Left forelimb (tissue), 1 donor: ENCODE results near the gene SRGAP3.
A peak's percentile ranks its signal among the peaks of the same experiment; 100 is the strongest.

Experiments used
- DNase-seq: peaks from one replicate; pipeline ENCODE4 v3.0.0-alpha.2; 2018; ENCODE audit warnings: low spot score

The SRGAP3 gene

DNA sequence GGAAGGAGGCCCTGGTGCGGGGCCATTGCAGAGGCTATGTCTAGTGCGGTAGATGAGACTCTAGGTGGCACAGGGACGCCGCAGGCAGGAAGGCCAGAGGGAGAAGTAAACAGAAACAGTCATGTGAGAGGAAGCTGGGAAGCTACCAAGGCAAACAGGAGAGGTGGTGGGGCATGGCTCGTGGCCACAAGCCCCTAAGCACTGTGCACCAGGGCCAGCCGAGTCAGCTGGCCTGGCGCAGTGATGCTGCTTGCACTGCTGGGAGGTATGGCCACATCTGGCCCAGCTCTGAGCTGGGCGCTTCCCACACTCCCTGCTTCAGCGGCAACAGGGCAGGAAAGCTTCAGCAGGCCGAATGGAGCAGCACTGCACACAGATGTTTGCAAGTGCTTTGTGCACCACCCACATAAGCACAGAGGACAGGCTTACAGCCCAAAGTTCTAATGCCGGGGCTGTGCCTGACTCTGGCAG is 76.6 kb downstream of the SRGAP3 start:
- no peak for DNase-seq

DNA sequence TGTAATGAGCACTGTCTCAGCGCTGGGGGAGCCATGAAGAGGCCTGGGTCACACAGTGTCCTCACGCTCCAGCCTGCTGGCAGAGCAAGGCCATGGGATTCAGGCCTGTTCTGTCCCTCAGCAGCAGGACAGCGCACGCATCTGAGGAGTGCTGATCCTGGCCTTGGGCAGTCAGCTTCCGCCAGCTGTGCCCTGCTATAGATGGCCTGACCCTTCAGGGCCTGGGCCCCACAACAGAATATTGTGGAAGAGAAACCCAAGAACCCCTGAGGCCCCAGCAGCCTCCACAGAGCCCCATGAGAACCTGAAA is 78.6 kb downstream of the SRGAP3 start:
- DNase-seq, result no peak

DNA sequence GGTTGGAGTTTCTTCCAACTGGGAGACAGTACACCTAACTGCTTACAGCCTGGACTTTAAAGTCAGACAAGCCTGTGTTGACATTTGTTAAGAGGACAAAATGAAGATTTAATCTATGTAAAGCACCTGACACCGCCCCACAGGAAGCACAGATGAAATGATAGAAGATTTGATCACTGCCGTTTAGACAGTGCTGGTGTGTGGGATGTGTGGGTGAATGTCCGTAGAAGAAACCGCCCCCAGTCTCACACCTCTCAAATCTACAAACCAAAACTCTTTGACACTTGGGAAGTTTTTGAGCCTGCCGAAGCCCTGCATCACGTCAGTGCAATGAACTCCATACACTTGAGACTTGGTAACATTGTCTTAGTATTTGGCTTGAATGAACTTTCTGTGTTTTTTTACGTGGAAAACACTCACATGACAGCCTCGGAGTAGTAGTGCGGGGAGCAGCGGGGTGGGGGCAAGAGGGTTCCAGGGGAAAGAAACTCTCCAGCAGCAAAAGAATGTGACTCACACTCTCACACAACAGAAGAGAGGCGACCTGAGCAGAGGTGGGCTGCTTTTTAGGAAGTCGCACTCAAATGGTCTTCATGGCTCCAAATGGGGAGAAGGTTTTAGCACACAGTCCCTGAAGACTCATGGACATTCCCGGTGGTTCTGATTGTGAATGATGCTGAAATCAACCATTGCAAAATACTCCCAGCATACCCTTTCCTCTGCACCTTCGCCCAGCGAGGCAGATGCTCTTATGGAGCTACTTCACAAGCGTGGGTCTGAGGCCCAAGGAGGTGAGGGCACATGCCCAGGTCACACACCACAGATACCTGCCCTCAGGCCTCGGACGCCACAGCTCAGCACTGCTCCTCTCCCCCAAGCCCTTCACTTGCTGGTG is 79.2 kb downstream of the SRGAP3 start:
- DNase-seq, result no peak

DNA sequence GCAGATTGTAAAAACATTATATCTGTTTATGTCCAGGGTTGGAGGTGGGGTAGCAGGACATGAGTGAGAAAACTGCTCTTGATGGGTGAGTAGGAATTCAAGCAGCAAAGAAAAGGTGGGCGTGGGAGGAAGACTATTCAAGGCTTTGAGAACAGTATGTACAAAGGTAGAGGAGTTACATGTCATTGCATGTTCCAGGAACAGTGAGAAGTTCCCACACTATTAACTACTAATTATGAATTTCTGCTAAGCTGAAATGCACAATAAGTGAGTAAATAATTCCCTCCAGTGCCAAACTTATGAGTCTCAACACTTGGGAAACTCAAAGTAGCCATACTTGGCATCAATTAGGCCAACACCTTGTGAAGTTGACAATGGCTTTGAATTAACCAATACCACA is 80.1 kb downstream of the SRGAP3 start:
- no peak for DNase-seq

DNA sequence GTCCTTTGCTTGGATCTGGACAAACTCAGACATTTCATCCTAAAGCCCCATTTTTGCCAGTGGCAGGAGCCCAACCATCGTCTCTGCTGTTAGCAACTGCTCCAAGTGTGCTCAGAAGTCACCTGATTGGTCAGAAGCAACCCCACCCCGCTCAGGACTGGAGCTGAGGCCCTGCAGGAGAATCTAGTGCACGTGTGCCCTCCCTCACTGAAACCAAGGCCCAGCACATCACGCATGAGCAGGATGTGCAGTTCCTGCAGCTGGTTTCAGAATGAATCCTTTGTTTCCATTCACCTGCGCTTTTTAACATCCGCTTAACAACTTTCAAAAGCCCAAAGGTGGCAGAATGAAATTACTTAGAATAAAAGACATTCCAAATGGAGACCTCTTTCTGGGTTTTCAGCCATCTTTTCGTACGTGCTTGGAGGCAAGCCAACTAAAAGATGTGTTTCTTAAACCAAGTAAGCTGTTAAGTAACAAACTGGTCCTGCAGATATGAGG is 81.2 kb downstream of the SRGAP3 start:
- DNase-seq, result no peak

DNA sequence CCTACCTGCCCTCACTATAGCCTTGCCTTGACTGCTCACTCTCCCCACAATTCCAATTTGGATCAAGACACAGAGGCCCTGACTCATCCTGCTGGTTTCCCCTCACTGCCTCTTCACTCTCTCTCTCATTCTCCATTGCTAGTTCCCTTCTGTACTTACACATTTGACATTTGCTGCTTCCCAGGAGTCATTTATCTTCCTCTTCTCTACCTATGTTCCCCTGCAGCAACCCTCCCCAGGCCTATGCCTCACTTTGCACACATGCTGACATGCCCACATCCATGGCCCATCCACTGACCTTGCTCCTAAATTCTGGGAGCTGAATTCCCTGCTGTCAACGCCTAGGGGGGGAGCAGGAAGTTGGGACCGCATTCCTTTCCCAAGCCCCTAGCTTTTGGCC is 82.2 kb downstream of the SRGAP3 start:
- DNase-seq, result no peak

DNA sequence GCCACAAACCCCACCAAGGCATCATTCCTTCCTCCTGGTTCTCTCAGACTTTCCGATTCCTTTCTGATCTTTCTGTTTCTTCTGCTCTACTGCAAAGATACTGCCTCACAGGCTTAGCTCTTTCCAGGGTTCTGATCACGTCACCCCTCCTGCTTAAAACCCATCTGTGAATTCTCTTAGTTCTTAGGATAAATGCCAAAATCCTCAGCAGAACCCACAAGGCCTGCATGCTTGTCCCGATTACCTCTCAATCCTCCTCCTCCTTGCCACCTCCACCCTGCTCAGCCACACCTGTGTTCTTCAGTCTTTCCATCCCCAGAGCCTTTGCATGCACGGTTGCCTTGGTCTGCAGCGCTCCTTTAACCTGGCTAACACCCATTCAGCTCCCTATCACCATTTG is 84.0 kb downstream of the SRGAP3 start:
- DNase-seq, result no peak

DNA sequence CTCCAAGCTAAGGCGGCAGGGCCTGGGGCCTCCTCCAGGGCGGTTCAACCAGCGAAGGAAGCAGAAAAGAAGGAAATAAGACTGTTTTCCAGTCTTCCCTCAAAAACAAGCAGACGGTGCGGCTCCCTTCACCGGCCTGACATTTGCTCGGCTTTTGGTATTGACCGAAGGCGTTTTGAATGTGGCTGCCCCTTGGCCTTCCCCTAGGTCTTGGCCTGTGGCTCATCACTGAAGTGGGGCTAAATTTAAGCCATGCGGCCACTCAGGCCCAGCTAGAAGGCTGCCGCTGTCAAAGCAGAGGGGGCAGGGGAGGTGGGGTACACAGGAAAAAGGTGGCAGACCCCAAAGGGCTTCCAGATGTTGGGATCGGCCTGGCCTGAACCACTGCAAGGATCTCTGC is 86.2 kb downstream of the SRGAP3 start:
- no peak for DNase-seq

DNA sequence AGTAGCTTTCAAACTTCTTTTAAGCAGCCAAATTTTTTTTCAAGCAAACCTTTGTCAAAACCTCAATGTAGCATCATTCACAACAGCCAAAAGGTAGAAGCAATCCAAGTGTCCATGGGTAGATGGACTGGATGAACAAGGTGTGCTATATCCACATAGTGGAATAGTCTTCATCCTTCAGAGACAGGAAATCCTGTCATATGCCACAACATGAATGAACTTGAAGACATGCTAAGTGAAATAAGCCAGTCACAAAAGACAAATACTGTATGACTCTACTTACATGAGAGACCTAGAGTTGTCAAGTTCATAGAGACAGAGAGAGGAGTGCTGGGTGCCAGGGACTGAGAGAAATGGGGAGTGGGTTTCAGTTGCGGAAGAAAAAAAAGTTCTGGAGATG is 87.6 kb downstream of the SRGAP3 start:
- no peak for DNase-seq

DNA sequence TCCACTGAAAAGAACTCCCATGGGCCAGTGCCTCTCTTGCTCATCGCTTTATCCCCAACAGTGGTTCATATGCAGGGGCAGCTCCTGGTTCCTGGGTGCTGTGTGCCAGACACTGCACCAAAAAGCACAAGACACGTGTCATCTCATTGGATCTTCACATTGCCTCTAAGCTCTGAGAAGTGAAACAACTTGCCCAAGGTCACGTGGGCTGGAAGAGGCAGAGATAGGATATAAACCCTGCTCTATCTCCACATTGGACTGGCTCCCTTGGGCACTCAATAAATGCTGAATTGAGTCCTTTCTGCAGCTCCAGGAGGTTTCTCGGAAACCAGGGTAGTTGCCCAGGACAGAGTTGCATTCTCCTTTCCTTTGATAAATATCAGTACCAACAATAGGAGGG is 88.1 kb downstream of the SRGAP3 start:
- DNase-seq, result no peak

DNA sequence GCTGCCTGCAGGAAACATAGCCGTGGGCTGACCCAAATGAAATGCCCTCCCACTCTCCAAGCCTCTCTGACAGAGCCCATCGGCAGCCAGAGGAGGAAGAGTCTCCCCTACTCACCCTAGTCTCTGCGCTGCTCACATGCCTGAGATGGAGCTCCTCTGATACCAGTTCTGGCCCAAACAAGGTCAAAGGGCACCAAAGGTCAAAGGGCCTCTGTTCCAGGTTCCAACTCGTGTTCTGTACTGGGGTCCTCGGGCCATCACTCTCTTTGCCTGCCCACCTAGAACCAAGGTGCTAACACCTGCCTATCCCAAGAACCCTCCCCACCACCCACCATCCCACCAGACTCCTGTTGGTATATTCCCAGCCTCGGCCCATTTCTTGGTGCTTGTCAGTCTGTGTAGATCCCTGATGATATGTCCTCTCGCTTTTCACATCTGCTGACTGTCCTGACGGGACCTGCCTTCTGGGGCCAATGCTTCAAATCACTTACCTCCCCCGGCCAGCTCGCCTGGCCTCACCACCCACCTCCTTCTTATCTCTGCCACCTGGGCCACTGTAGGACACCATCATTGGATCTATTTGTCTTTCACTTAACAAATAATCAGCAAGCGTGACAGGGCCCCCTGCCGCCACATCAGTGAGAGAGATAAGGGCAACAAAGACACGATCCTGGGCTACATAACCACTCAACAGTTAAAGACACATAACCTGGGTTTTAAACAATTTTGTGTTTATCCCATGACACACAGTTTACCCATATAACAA is 90.4 kb downstream of the SRGAP3 start:
- DNase-seq, result no peak

DNA sequence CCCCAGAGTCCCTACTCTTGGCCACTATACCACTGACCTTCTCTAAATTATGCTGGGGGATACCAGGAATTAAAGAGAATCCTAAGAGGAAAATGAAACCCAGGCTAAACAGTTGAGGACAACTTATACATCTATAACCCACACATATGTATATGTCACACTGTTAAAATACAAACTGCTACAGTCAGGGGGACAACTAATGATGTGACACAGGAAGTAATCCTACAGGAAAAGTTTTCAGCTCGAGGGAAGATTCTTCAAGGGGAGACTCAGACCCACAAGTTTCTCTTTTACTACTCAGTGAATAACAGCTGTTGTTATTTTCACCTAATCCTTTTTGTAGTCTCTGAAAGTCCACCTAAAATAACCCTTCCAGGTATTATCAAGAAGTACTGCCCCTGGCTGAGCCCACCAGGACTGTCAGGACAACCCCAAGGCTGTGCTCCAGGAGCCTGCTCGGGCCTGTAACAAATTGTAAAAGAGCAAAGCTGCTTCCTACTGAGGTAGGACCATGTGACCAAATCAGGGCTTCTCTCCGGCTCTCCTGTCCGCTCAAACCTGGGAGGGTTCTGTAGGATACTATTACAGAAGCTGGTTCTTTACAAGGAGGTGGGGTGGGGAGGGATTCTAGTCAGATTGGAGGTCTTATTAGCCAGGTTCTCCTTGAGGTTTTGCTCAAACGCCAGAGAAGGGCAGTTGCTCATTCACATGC is 91.6 kb downstream of the SRGAP3 start:
- DNase-seq, result no peak

DNA sequence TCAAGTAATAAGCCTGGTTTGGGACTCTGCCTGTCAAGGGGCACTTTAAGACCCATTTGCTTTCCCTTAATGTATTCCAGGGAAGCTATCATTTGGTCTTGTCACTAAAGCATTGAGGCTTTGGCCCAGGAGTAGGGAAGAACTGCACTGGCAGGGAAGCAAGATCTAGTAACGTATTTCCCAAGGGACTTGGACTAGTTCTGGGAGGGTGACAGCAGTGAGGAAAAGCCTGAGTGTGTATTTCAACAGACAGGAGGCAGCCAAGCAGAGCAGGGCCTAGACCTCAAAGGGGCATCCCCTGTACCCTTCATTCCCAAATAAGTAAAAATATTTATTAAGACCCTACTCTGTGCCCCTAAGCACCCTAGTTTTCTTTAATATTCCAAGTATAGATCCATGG is 92.8 kb downstream of the SRGAP3 start:
- DNase-seq, result no peak

DNA sequence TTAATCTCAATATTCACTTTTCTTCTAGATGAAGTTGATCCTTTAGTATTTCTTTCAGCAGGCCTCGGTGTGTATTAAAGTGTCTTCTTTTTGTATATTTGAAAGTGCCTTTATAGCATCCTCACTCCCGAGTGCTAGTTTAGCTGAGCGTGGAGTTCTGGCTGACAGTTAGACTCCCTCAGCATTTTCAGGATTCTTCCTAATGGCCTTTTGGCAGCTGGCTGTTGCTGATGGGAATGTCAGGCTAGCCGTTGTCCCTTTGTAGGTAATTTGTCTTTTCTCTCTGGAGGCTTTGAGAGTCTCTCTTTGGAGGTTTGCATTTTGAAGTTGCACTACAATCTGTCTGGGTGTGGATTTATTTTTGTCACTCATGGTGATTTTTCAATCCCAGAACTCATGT is 94.4 kb downstream of the SRGAP3 start:
- DNase-seq, result no peak

DNA sequence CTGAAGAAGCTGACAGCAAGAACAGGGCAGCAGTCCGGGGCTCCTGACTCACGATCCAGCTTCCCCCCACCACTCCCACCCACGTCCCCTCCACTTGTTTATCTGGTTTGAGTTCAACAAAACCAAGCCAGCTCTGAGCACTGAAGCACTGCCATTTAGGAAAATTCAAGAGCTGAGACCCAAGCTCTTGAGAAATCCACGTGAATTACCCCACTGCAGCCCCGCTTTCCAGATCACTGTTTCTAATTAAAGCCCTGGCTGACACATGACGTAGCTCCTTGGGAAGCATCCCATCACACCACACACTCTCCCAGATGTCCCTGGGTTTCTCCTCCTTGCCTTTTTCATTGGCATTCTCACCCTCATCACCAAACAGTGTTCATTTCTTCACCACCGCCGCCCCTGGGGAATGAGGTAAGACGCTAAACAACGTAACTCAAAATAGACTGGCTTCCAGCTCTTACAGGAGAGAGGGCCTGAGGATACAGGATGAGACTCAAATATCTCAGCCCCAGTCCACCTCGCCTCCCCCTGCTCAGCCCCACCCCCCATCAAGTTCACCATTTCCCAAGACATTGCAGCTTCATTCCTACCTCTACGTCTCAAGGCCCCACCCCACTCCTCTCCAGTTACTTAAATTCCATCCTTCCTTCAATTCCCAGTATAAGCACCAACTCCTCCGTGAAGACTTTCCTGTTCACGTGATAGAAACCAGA is 95.4 kb downstream of the SRGAP3 start:
- peak; percentile 78 for DNase-seq

DNA sequence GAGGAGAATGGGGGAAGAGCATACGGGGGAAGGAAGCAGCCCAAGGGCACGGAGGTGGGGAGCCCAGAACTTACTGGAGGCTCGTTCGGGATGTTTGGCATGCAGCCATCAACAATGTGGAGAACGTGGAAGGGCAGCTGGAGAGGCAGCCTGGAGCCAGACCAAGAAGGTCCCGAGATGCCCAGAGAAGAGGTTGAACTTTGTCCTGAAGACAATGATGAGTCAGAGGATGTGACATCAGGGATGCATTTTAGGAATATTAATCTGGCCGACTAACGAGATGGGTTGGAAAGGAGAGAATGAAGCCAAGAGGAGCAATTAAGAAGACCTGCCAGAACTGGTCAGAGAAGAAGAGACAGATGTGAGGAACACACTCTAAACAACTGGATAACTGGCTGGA is 98.2 kb downstream of the SRGAP3 start:
- no peak for DNase-seq

DNA sequence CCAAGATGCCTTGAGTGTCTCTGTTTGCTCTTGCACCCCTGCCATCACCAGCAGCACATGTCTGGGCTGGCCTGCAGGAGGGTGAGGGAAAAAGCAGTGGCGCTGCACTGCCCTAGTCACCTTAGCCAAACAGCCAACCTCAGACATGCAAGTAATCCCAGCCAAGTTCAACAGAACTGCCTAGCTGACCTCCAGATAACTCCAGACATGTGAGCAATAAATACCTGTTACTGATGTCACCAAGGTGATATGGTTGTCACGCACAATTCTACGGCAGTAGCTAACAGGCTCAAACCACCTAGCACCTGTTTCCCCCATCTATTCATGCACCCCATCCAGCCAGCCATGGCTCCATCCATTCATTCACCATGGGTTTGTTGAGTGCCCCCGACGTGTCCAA is 99.9 kb downstream of the SRGAP3 start:
- no peak for DNase-seq

DNA sequence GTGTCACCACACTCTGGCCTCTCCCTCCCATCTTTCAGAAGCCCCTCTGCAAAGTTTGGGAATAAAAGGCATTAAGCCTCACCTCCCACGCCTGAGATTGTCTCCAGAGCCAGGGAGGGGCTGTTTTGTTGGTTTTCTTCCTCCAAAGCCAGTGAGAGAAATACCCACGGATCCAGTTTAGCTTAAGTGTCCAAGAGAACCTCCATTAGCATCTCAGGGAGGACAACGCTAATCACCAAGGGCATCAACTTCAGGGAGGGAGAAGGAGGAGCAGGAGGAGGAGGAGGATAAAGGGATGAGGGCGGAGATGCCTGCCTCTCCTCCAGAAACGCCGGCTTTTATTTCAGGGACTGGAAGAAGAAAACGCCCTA is 101.6 kb downstream of the SRGAP3 start:
- DNase-seq, result no peak

DNA sequence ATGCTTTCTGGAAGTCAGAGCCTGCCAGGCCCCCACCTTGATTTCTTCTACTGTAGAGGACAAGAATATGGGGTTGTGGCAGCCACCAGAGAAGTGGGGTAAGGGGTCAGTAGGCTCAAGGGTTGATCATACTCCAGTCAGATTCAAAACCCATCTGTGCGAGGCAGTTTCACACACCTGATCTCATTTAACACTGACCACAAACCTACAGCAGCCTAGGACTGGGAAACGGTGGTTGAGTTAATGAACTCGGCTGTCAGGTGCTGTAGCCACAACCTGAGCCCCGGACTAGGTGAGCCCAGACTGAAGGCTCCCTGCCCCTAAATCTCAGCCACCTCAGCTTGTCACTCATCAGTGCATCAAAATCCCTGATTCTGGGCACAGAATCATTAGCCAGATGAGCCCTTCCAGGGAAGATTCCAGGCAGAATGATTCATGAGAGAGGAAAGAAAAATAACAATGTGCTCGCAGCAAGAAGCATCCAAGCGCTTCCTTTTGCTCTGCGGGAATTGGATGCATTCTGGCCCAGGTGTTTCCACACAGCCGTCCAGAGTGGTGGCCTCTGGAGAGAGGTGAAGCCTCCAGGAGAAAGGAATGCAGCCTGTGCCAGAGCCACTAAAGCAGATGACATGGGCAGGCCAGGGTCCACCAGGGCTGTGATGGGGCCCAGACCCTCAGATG is 102.1 kb downstream of the SRGAP3 start:
- no peak for DNase-seq

DNA sequence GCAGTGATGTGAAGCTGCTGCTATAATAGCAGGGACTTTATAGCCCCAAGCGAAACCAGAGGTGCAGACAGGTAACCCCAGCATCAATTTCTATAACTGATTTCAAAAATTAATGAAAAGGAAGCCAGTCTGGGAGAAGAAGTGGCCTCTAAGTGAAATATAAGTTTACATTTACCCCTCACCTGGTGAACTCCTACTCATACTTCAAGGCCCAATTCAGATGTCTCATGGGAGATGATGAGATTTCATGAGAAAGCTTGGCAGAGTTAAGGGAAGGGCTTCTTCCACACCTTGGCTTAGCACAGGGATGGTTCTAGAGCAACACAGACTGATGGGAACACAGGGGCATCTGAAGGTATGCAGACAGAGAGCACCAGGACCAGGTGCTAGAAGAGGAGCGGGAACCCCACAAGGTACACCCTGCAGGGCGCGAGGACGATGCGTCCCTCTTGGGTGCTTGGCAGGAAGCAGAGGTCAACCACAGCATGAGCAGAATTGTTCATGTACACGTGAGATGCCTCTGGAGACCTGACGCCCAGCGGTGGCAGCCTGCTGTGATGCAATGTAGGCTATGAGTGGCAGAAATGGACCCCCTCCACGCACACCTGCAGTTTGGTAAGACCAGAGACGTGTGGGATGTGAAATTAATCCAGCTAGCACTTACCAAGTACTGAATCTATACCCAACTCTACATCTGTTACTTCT is 102.9 kb downstream of the SRGAP3 start:
- no peak for DNase-seq

DNA sequence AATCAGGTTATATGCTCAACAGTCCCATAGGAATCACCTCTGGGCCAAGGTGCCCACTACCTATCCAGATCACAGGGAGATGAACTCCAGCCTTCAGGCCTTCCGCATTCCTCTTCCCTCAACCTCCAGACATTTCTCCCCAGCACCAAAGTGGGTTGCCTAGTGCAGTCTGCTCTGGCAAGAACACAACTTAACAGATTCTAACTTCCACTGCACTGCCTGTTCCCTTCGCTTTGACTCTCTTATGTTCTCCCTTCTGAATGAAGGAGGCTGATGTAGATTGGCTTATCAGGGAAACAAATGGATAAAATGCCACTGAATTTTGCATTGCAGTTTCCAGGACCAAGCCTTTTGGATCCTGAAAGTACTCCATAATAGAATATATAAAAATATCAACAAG is 106.3 kb downstream of the SRGAP3 start:
- DNase-seq, result no peak
